HCT116 (cell line): ENCODE measurements around the gene KRTAP5-4. TPM values are rescaled to one million over a fixed set of nuclear protein-coding genes. Genes with fewer than 3 reads are reported as not detected.

ENCODE experiments used
- ATAC-seq: fragments of 200-7000 bp; cut with Tn5 transposase; 2 replicates; pipeline ENCODE4 v1.9.1; 2020; ENCODE audit warnings: mild to moderate bottlenecking, moderate library complexity
- BruUV-seq: library from RNA; stranded (reverse); fragments of 400-500 nt; replicated peaks from 2 replicates; lab custom pipeline; 2021; lab: Mats Ljungman, UMichigan
- CTCF ChIA-PET: fragments of 300-600 bp; sonication (Branson Sonifier 250); formaldehyde crosslinking; loops from one replicate; lab custom pipeline; 2021; ENCODE audit warnings: antibody characterized with exemption; lab: Charles Lee
- POLR2A ChIA-PET: fragments of 300-600, 350-600 bp; sonication (Branson Sonifier 250); formaldehyde crosslinking; loops from one replicate; lab custom pipeline; 2021; ENCODE audit warnings: antibody characterized with exemption; lab: Charles Lee
- RAD21 ChIA-PET, 2 experiments: fragments of 300-600 bp; sonication (Branson Sonifier 250); formaldehyde crosslinking; loops; one replicate each; lab custom pipeline; 2023; ENCODE audit warnings: low total read pairs in 2 of 2; ENCODE audit not compliant: uncharacterized antibody in 2 of 2, unreplicated experiment in 2 of 2, low non-redundant PET in 1 of 2; lab: Charles Lee
- DNase-seq: peaks from one replicate; pipeline ENCODE4 v3.0.0-alpha.2; 2010; ENCODE audit warnings: low read depth, low spot score
- H2AFZ ChIP-seq: fragments of 200-600 bp; shearing (Covaris generic), sonication (generic); 2 replicates; pipeline ENCODE4 v1.6.1; 2017; ENCODE audit warnings: low read depth, mixed run types, mixed read lengths, antibody characterized with exemption, low read length; ENCODE audit not compliant: poor library complexity, severe bottlenecking
- H3K27ac ChIP-seq: 2 replicates; pipeline ENCODE4 v1.5.1; 2012; ENCODE audit warnings: low read depth, low read length
- H3K27me3 ChIP-seq: fragments of 200-600 bp; sonication (generic); 2 replicates; pipeline ENCODE4 v1.6.1; 2016; ENCODE audit warnings: mixed run types, low read length, mixed read lengths; ENCODE audit not compliant: insufficient read depth
- H3K36me3 ChIP-seq, 2 experiments: fragments of 200-500 bp in 1 of 2; fragments of 200-600 bp in 1 of 2; sonication (Bioruptor generic) in 1 of 2; sonication (generic) in 1 of 2; 2 replicates each; pipeline versions ENCODE4 v1.5.1 to v1.6.1; 2014 to 2016; ENCODE audit warnings: low read length in 2 of 2, inconsistent platforms in 1 of 2, mixed read lengths in 1 of 2, mixed run types in 1 of 2; ENCODE audit not compliant: insufficient read depth in 2 of 2, control insufficient read depth in 1 of 2
- H3K4me1 ChIP-seq, 2 experiments: fragments of 200-600 bp in 1 of 2; sonication (generic) in 1 of 2; 2 replicates each; pipeline versions ENCODE4 v1.5.1 to v1.6.1; 2012 to 2017; ENCODE audit warnings: low read length in 2 of 2, inconsistent platforms in 1 of 2, mild to moderate bottlenecking in 1 of 2, mixed read lengths in 1 of 2, mixed run types in 1 of 2, moderate library complexity in 1 of 2; ENCODE audit not compliant: insufficient read depth in 2 of 2, control insufficient read depth in 1 of 2
- H3K4me2 ChIP-seq: fragments of 200-600 bp; sonication (generic); 2 replicates; pipeline ENCODE4 v1.6.1; 2017; ENCODE audit warnings: mixed run types, low read length, mixed read lengths
- H3K4me3 ChIP-seq, 2 experiments: fragments of 200-600 bp in 1 of 2; sonication (generic) in 1 of 2; replicated peaks in 1 of 2; 2 replicates each; pipeline ENCODE4 v1.5.1; 2011 to 2016; ENCODE audit warnings: low read length in 2 of 2, control low read depth in 1 of 2, low read depth in 1 of 2, mild to moderate bottlenecking in 1 of 2, mixed read lengths in 1 of 2, mixed run types in 1 of 2
- H3K79me2 ChIP-seq: fragments of 200-600 bp; sonication (generic); 2 replicates; pipeline ENCODE4 v1.6.1; 2017; ENCODE audit warnings: mild to moderate bottlenecking, mixed run types, low read length, moderate library complexity, mixed read lengths; ENCODE audit not compliant: insufficient read depth
- H3K9ac ChIP-seq: fragments of 200-600 bp; sonication (generic); 2 replicates; pipeline ENCODE4 v1.6.1; 2016; ENCODE audit warnings: low read length, mixed read lengths
- H3K9me2 ChIP-seq: fragments of 200-600 bp; sonication (generic), shearing (Covaris generic); 2 replicates; pipeline ENCODE4 v1.6.1; 2017; ENCODE audit warnings: mixed run types, mild to moderate bottlenecking, moderate library complexity; ENCODE audit not compliant: insufficient read depth
- H3K9me3 ChIP-seq, 2 experiments: fragments of 200-500 bp in 1 of 2; fragments of 200-600 bp in 1 of 2; sonication (Bioruptor generic) in 1 of 2; sonication (generic) in 1 of 2; 2 replicates each; pipeline ENCODE4 v1.6.1; 2014 to 2017; ENCODE audit warnings: low read length in 2 of 2, mixed read lengths in 2 of 2, inconsistent platforms in 1 of 2, low read depth in 1 of 2, mild to moderate bottlenecking in 1 of 2, mixed run types in 1 of 2, moderate library complexity in 1 of 2; ENCODE audit not compliant: control insufficient read depth in 1 of 2, insufficient read depth in 1 of 2
- H4K20me1 ChIP-seq: fragments of 200-600 bp; sonication (generic), shearing (Covaris generic); 2 replicates; pipeline ENCODE4 v1.6.1; 2017; ENCODE audit warnings: mixed run types, mild to moderate bottlenecking, moderate library complexity; ENCODE audit not compliant: insufficient read depth
- CBX3 ChIP-seq: IDR thresholded peaks from 2 replicates; pipeline ENCODE4 v1.6.1; 2012; ENCODE audit warnings: low read depth
- EGR1 ChIP-seq: IDR thresholded peaks from 2 replicates; pipeline ENCODE4 v1.6.1; 2012; ENCODE audit warnings: low read depth
- ELF1 ChIP-seq: IDR thresholded peaks from 2 replicates; pipeline ENCODE4 v1.6.1; 2012; ENCODE audit warnings: low read depth, borderline replicate concordance
- EZH2 ChIP-seq: fragments of 200-600 bp; sonication (generic); IDR thresholded peaks from 2 replicates; pipeline ENCODE4 v1.6.1; 2017; ENCODE audit warnings: antibody characterized with exemption, mixed run types
- EZH2phosphoT487 ChIP-seq: fragments of 200-600 bp; IDR thresholded peaks from 2 replicates; pipeline ENCODE4 v1.6.1; 2018; ENCODE audit warnings: antibody characterized with exemption, borderline replicate concordance
- FOSL1 ChIP-seq: IDR thresholded peaks from 2 replicates; pipeline ENCODE4 v1.6.1; 2012; ENCODE audit warnings: low read depth
- REST ChIP-seq: IDR thresholded peaks from 2 replicates; pipeline ENCODE4 v1.6.1; 2012; ENCODE audit warnings: low read depth
- SIN3A ChIP-seq: IDR thresholded peaks from 2 replicates; pipeline ENCODE4 v1.6.1; 2012; ENCODE audit warnings: low read depth
- ZNF274 ChIP-seq: fragments of 200-500 bp; sonication (Bioruptor generic); IDR thresholded peaks from 2 replicates; pipeline ENCODE4 v1.6.1; 2014; ENCODE audit warnings: mild to moderate bottlenecking, low read depth, low read length, inconsistent platforms
- intact Hi-C: fragments of 100-400 bp; cut with micrococcal nuclease; formaldehyde crosslinking; loops from 2 replicates; pipeline ENCODE4 v1.10.0; 2022
- total RNA-seq: library from RNA; stranded (reverse); gene quantifications from one replicate; pipeline ENCODE4 v1.2.1, GENCODE V29; 2021; ENCODE audit not compliant: unreplicated experiment
- TF ChIP-seq, protein P1 (sequence below): IDR thresholded peaks from 2 replicates; pipeline ENCODE4 v1.6.1; 2012
- TF ChIP-seq, protein P2 (sequence below): IDR thresholded peaks from 2 replicates; pipeline ENCODE4 v1.6.1; 2012

KRTAP5-4 gene
- total RNA-seq, 1 experiment from 2014 or later: not detected

GRCh38 chr11:1597994-1598380 is 24.0 kb downstream of the KRTAP5-4 start, which contains the start of gene KRTAP5-2:
KRTAP5-2 (minus strand) TSS chr11:1598294; CDS start chr11:1598250, 44 bp downstream.
- Histone ChIP-seq H3K27ac (no peak within 1 kb of the TSS), H4K20me1 (no peaks in the 10 kb centered on the region), H3K9me3 (no peaks in the 10 kb centered on the region), H3K27me3 (peaks cover 25% of the 10 kb centered on the region; the same call in 1 of the 2 replicates), H3K36me3 (no peaks in the 10 kb centered on the region), H3K4me1 (peaks cover 0 to 3% of the 10 kb centered on the region in 2 experiments; a peak in 1 of 4 replicates), H3K4me2 (no peak within 1 kb of the TSS), H3K79me2 (no peaks in the 10 kb centered on the region), H3K4me3 (no peak within 1 kb of the TSS), H2AFZ (no peak within 1 kb of the TSS), H3K9me2 (no peaks in the 10 kb centered on the region), H3K9ac (no peak within 1 kb of the TSS)
- intact Hi-C loops: no loop called here
- TF ChIP-seq ELF1: no peak
- no peak for TF ChIP-seq SIN3A
- TF ChIP-seq EZH2phosphoT487: no peak
- no peak for TF ChIP-seq REST
- TF ChIP-seq CBX3: no peak
- TF ChIP-seq FOSL1: no peak
- TF ChIP-seq EZH2: no peak
- TF ChIP-seq, protein P1, sequence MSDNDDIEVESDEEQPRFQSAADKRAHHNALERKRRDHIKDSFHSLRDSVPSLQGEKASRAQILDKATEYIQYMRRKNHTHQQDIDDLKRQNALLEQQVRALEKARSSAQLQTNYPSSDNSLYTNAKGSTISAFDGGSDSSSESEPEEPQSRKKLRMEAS: no peak
- no peak for TF ChIP-seq EGR1
- no peak for TF ChIP-seq ZNF274
- TF ChIP-seq, protein P2, sequence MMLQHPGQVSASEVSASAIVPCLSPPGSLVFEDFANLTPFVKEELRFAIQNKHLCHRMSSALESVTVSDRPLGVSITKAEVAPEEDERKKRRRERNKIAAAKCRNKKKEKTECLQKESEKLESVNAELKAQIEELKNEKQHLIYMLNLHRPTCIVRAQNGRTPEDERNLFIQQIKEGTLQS: no peak
- ChIA-PET RAD21 (no interaction called here), CTCF (interaction anchor here (1.2 kb wide), 1 partner anchor 51 kb away, joined by 3 read pairs; no protein-coding TSS in a partner anchor), POLR2A (no interaction called here)
- no TSS peak for BruUV-seq
- DNase-seq: no peak
- no peak for ATAC-seq
